HepG2 (cell line): ENCODE results near the gene PFKFB4.

Source experiments
- CTCF ChIP-seq: sonication (generic); formaldehyde crosslinking; IDR thresholded peaks from 2 replicates; pipeline ENCODE4 v1.5.0; 2020; ENCODE audit warnings: mild to moderate bottlenecking, missing genetic modification reagents, moderate library complexity
- EP300 ChIP-seq, 3 experiments: sonication (generic) in 1 of 3; formaldehyde crosslinking in 1 of 3; IDR thresholded peaks; 2 replicates each; pipeline versions ENCODE4 v1.5.1 to v1.6.1; 2011 to 2020; ENCODE audit warnings: low read depth in 2 of 3, low read length in 2 of 3, borderline replicate concordance in 1 of 3, improper control_type of control experiment in 1 of 3, mild to moderate bottlenecking in 1 of 3, missing genetic modification reagents in 1 of 3, moderate library complexity in 1 of 3
- HINFP ChIP-seq: sonication (generic); formaldehyde crosslinking; IDR thresholded peaks from 2 replicates; pipeline ENCODE4 v1.4.0; 2020; ENCODE audit warnings: low read depth, mild to moderate bottlenecking, missing genetic modification reagents
- NR3C1 ChIP-seq: sonication (generic); formaldehyde crosslinking; IDR thresholded peaks from 2 replicates; pipeline ENCODE4 v1.4.0; 2020; ENCODE audit warnings: missing genetic modification reagents
- SNRNP70 ChIP-seq: fragments of 200-400 bp; formaldehyde crosslinking; IDR thresholded peaks from 2 replicates; pipeline ENCODE4 v1.6.1; 2017; ENCODE audit warnings: mild to moderate bottlenecking, low read depth, low read length, moderate library complexity
- ZFP41 ChIP-seq: sonication (generic); formaldehyde crosslinking; IDR thresholded peaks from 2 replicates; pipeline ENCODE4 v1.4.0; 2020; ENCODE audit warnings: mild to moderate bottlenecking, missing genetic modification reagents, borderline replicate concordance
- ZNF10 ChIP-seq: sonication (generic); formaldehyde crosslinking; IDR thresholded peaks from 2 replicates; pipeline ENCODE4 v1.4.0; 2020; ENCODE audit warnings: mild to moderate bottlenecking, low read depth, missing genetic modification reagents, borderline replicate concordance
- ZNF234 ChIP-seq: sonication (generic); formaldehyde crosslinking; conservative IDR thresholded peaks from 2 replicates; pipeline ENCODE4 v1.5.1; 2020; ENCODE audit warnings: mild to moderate bottlenecking, missing genetic modification reagents
- ZNF484 ChIP-seq: sonication (generic); formaldehyde crosslinking; IDR thresholded peaks from 2 replicates; pipeline ENCODE4 v1.5.1; 2020; ENCODE audit warnings: mild to moderate bottlenecking, low read depth, missing genetic modification reagents, borderline replicate concordance
- ZNF710 ChIP-seq: sonication (generic); formaldehyde crosslinking; IDR thresholded peaks from 2 replicates; pipeline ENCODE4 v1.5.0; 2020; ENCODE audit warnings: mild to moderate bottlenecking, missing genetic modification reagents, borderline replicate concordance
- ZNF800 ChIP-seq: sonication (generic); formaldehyde crosslinking; IDR thresholded peaks from 2 replicates; pipeline ENCODE4 v1.4.0; 2020; ENCODE audit warnings: missing genetic modification reagents

DNA sequence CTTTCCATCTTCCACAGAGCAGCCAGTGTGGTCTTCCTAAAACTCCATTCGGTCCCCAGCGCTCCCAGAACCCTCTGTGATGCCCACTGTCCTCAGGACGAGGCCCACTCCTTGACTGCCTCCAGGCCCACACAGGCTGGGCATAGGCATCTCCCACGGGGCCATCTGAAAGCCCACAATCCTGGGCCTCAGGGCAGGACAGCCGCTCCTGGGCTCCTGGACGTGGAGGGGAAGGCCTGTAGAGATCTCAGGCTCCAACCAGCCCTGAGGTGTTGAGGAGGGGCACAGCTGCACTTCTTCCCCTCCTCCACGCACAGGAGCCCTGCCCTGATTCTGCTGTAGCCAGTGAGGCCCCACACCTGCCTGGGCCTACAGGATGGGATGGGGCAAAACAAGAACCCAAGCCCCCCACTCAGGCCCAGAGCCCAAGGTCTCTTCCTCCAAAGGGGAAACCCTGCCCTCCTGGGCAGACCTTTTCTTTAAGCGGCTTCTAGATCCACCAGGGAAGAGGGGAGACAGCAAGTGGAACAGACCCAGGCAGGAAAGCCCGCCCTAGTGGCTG is 78.6 kb downstream of the PFKFB4 start:
- TF ChIP-seq ZNF10 (CRISPR knock-in tag) (no peak), EP300 (IDR thresholded peaks at IDR 0.05; ENCODE audit: low read depth in 2 of 2, low read length in 2 of 2) (no peak), EP300 (CRISPR knock-in tag; IDR thresholded peaks at IDR 0.05; ENCODE audit: borderline replicate concordance) (no peak), ZNF234 (CRISPR knock-in tag) (no peak), ZNF484 (no peak), NR3C1 (CRISPR knock-in tag) (no peak), ZNF800 (CRISPR knock-in tag) (no peak), ZFP41 (CRISPR knock-in tag) (no peak), ZNF710 (no peak), CTCF (CRISPR knock-in tag) (no peak), SNRNP70 (no peak), HINFP (CRISPR knock-in tag) (no peak)
